Stimulated activated CD8-positive, alpha-beta memory T cell treated with anti-CD3 and anti-CD28 coated beads, Interleukin-4, amount 100 ng/mL, for 4 hours (primary cell): ENCODE measurements around the gene HOXB6.

Source experiments
- DNase-seq, 2 donors: peaks; one replicate each; pipeline ENCODE4 v3.0.0-alpha.2; 2020; ENCODE audit warnings: low read depth in 2 of 2, low spot score in 1 of 2

Gene HOXB6

GRCh38 chr17:48555258-48556228 lies 49.2 kb downstream of the HOXB6 start:
- no peak for DNase-seq

GRCh38 chr17:48554412-48555257 lies 50.2 kb downstream of the HOXB6 start:
- DNase-seq, result no peak

- no peak for DNase-seq
Observed at GRCh38 chr17:48553826-48554225, 51.0 kb downstream of the HOXB6 start.

- no peak for DNase-seq
Observed at GRCh38 chr17:48553190-48553547, 51.6 kb downstream of the HOXB6 start.

GRCh38 chr17:48552466-48553189 lies 52.2 kb downstream of the HOXB6 start:
- no peak for DNase-seq

GRCh38 chr17:48551596-48552465 lies 53.0 kb downstream of the HOXB6 start:
- no peak for DNase-seq

GRCh38 chr17:48551214-48551555 lies 53.6 kb downstream of the HOXB6 start:
- DNase-seq, result no peak

GRCh38 chr17:48550502-48551213 lies 54.1 kb downstream of the HOXB6 start:
- DNase-seq, result no peak

GRCh38 chr17:48549914-48550501 lies 54.8 kb downstream of the HOXB6 start:
- DNase-seq, result no peak

GRCh38 chr17:48549281-48549630 lies 55.5 kb downstream of the HOXB6 start:
- DNase-seq, result no peak

GRCh38 chr17:48548523-48549280 lies 56.1 kb downstream of the HOXB6 start:
- DNase-seq, result no peak

- no peak for DNase-seq
Observed at GRCh38 chr17:48547808-48548522, 56.8 kb downstream of the HOXB6 start.

- DNase-seq, result no peak
Observed at GRCh38 chr17:48546924-48547807, 57.6 kb downstream of the HOXB6 start.

- DNase-seq, result no peak
Observed at GRCh38 chr17:48546137-48546923, 58.5 kb downstream of the HOXB6 start.
